OCI-LY1 (cell line): ENCODE results near the gene GTF2E1.

ENCODE experiments used
- CTCF ChIP-seq: fragments of 200-600 bp; sonication (generic), shearing (Covaris generic); IDR thresholded peaks from 2 replicates; pipeline ENCODE4 v1.5.1; 2017; ENCODE audit warnings: mild to moderate bottlenecking, antibody characterized with exemption, low read length, moderate library complexity, mixed read lengths
- EZH2 ChIP-seq: fragments of 200-600 bp; sonication (generic), shearing (Covaris generic); IDR thresholded peaks from 2 replicates; pipeline ENCODE4 v1.8.0; 2017; ENCODE audit warnings: borderline replicate concordance, mixed run types, mild to moderate bottlenecking, antibody characterized with exemption, low read length, moderate library complexity, mixed read lengths

GRCh38 chr3:120710369-120710768 lies 32.2 kb upstream of the GTF2E1 start:
- TF ChIP-seq CTCF = no peak
- TF ChIP-seq EZH2 = no peak
